Transverse colon (tissue), 4 donors: ENCODE measurements around the gene CLP1.

Experiments used
- EP300 ChIP-seq: sonication (generic); formaldehyde crosslinking; IDR thresholded peaks from one replicate; pipeline ENCODE4 v1.6.1; 2017; ENCODE audit warnings: antibody characterized with exemption, low read depth
- POLR2A ChIP-seq: fragments of 450-650 bp; IDR thresholded peaks from one replicate; pipeline ENCODE4 v1.6.1; 2016; ENCODE audit warnings: antibody characterized with exemption, mild to moderate bottlenecking, moderate library complexity
- POLR2AphosphoS5 ChIP-seq, 3 donors: sonication (generic); formaldehyde crosslinking; IDR thresholded peaks; one replicate each; pipeline ENCODE4 v1.6.1; 2016; ENCODE audit warnings: antibody characterized with exemption in 3 of 3
- TF ChIP-seq, protein P1 (sequence below), 5 experiments: fragments of 200-600 bp in 3 of 5; fragments of 450-650 bp in 2 of 5; sonication (generic) in 3 of 5; IDR thresholded peaks; 1 replicate in 2 of 5; 2 replicates in 3 of 5; pipeline ENCODE4 v1.5.1; 2016 to 2017; ENCODE audit warnings: antibody characterized with exemption in 5 of 5, inconsistent platforms in 3 of 5, mild to moderate bottlenecking in 2 of 5, moderate library complexity in 1 of 5

- TF ChIP-seq POLR2A (no peak), POLR2AphosphoS5 (IDR thresholded peaks at IDR 0.05) (no peak), EP300 (no peak)
- TF ChIP-seq, protein P1, sequence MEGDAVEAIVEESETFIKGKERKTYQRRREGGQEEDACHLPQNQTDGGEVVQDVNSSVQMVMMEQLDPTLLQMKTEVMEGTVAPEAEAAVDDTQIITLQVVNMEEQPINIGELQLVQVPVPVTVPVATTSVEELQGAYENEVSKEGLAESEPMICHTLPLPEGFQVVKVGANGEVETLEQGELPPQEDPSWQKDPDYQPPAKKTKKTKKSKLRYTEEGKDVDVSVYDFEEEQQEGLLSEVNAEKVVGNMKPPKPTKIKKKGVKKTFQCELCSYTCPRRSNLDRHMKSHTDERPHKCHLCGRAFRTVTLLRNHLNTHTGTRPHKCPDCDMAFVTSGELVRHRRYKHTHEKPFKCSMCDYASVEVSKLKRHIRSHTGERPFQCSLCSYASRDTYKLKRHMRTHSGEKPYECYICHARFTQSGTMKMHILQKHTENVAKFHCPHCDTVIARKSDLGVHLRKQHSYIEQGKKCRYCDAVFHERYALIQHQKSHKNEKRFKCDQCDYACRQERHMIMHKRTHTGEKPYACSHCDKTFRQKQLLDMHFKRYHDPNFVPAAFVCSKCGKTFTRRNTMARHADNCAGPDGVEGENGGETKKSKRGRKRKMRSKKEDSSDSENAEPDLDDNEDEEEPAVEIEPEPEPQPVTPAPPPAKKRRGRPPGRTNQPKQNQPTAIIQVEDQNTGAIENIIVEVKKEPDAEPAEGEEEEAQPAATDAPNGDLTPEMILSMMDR (IDR thresholded peaks at IDR 0.05), result no peak
Measured at GRCh38 chr11:57610170-57610569, 47.4 kb upstream of the CLP1 start.
